Measurements from ENCODE around the gene PLA2G12A. TPM values are rescaled to one million over a fixed set of nuclear protein-coding genes. Genes with fewer than 3 reads are reported as not detected.

The PLA2G12A gene
- total and polyA plus RNA-seq, 4 donors = 10.3 to 34.5 (median 22.6) TPM

DNA sequence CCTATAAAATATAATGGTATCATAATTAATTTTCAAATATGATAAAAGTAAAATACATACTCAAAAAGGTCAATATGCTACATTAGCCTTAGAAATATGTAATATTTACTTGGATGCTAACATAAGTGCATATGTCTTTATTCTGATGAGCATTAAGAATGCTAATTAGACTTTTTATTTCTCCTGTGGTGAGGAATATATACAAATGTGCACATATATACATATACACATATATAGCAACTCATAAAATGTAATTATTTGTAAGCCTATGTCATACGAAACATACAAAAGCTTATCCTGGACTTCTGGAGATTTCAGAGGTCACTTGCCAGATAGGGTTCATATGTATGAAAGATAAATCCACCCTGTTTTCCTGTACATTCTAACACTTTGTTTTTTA, 11.1 kb downstream of the PLA2G12A start:
- Histone ChIP-seq H3K27me3 (ENCODE audit: control insufficient read depth in 1 of 2, insufficient read depth in 2 of 2, low read length in 1 of 2) (no peaks in the 10 kb centered on the region), H3K9me3 (ENCODE audit: control insufficient read depth, low read length) (no peaks in the 10 kb centered on the region), H3K4me1 (ENCODE audit: control insufficient read depth in 1 of 2, insufficient read depth in 2 of 2, low read length in 2 of 2) (no peaks in the 10 kb centered on the region), H3K36me3 (ENCODE audit: control insufficient read depth in 1 of 2, insufficient read depth in 2 of 2, low read length in 1 of 2) (peaks cover 0 to 4% of the 10 kb centered on the region in 2 donors), H3K27ac (ENCODE audit: low read depth in 1 of 2, low read length in 2 of 2) (no peak overlapping the region), H3K4me3 (ENCODE audit: low read length in 2 of 2) (no peak overlapping the region)
- intact Hi-C loops (cut with DNase I) = no loop called here
- ATAC-seq (ENCODE audit: low FRiP score) = no peak
- DNase-seq = no peak
- WGBS, 2 donors = 92 to 99% methylated on average over 1 of the region's 1 CpG

DNA sequence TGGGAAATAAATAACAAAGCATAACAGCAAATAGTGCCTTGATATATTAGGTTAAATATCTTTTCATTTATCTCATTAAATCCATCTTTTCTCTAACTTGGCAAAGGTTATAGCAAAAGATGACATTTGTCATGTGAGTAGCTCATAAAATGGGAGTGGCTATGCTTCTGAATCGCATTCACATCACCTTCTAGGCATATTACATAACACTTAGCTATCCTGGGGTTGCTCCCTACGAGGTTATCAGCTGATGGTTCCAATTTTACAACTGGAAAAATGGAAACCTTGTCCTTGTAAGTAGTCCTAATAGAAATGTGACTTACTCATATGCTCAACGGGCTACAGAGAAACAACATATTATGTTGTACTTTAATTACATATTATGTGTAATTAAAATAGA, 16.4 kb downstream of the PLA2G12A start:
- Histone ChIP-seq H3K27me3 (ENCODE audit: control insufficient read depth in 1 of 2, insufficient read depth in 2 of 2, low read length in 1 of 2) (no peaks in the 10 kb centered on the region), H3K4me3 (ENCODE audit: low read length in 2 of 2) (no peak overlapping the region), H3K36me3 (ENCODE audit: control insufficient read depth in 1 of 2, insufficient read depth in 2 of 2, low read length in 1 of 2) (peaks cover 2 to 4% of the 10 kb centered on the region in 2 donors), H3K27ac (ENCODE audit: low read depth in 1 of 2, low read length in 2 of 2) (no peak overlapping the region), H3K4me1 (ENCODE audit: control insufficient read depth in 1 of 2, insufficient read depth in 2 of 2, low read length in 2 of 2) (no peaks in the 10 kb centered on the region), H3K9me3 (ENCODE audit: control insufficient read depth, low read length) (no peaks in the 10 kb centered on the region)
- ATAC-seq (ENCODE audit: low FRiP score) = no peak
- WGBS, 2 donors = 91 to 94% methylated on average over 3 of the region's 3 CpGs
- intact Hi-C loops (cut with DNase I) = no loop called here
- no peak for DNase-seq

DNA sequence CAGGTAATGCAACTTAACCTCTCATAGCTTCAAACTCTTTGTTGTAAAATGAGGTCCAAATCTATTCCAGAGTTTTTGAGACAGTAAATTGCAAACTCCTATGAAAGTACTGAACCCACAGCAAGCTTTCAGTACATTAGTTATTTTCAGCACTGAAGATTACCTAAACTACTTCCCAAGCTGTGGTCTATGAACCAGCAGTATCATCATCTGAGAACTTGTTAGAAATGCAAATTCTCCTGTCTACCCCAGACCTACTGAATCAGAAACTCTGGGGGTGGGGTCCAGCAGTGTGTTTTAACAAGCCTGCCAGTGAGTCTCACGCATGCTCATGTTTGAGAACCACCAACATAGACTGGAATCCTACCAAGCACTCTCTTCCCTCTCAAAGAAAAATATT, 20.9 kb downstream of the PLA2G12A start:
- 75 to 81% methylated on average over 1 of the region's 1 CpG for WGBS, 2 donors
- ATAC-seq (ENCODE audit: low FRiP score) = no peak
- Histone ChIP-seq H3K27ac (ENCODE audit: low read depth in 1 of 2, low read length in 2 of 2) (no peak overlapping the region), H3K4me3 (ENCODE audit: low read length in 2 of 2) (no peak overlapping the region), H3K9me3 (ENCODE audit: control insufficient read depth, low read length) (no peaks in the 10 kb centered on the region), H3K27me3 (ENCODE audit: control insufficient read depth in 1 of 2, insufficient read depth in 2 of 2, low read length in 1 of 2) (no peaks in the 10 kb centered on the region), H3K36me3 (ENCODE audit: control insufficient read depth in 1 of 2, insufficient read depth in 2 of 2, low read length in 1 of 2) (peaks cover 0 to 2% of the 10 kb centered on the region in 2 donors), H3K4me1 (ENCODE audit: control insufficient read depth in 1 of 2, insufficient read depth in 2 of 2, low read length in 2 of 2) (no peaks in the 10 kb centered on the region)
- no peak for DNase-seq
- intact Hi-C loops (cut with DNase I) = loop anchor here in 1 of 2 donors (10.0 kb wide), 1 partner anchor 274 kb away; the partner anchor contains the start of gene SEC24B

DNA sequence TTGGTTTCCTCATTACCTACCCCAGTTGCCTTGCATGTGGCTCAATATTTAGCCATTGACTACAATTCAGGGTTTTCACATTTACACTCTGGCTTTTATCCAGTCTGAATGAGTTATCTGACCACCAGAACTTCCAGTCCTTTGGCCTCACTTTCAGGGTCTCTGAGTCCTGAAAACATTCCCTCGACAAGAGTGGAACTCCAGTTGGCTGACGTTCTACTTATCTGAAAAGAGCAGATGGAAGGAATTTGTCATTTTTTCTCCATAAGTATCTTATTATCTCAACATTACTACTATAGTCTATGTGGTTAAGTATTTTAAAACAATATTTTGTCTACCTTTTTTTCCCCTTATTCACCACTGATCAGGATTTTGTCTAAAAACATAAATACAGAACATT, 21.4 kb downstream of the PLA2G12A start:
- Histone ChIP-seq H3K4me3 (ENCODE audit: low read length in 2 of 2) (no peak overlapping the region), H3K4me1 (ENCODE audit: control insufficient read depth in 1 of 2, insufficient read depth in 2 of 2, low read length in 2 of 2) (no peaks in the 10 kb centered on the region), H3K36me3 (ENCODE audit: control insufficient read depth in 1 of 2, insufficient read depth in 2 of 2, low read length in 1 of 2) (peaks cover 0 to 2% of the 10 kb centered on the region in 2 donors), H3K27ac (ENCODE audit: low read depth in 1 of 2, low read length in 2 of 2) (no peak overlapping the region), H3K27me3 (ENCODE audit: control insufficient read depth in 1 of 2, insufficient read depth in 2 of 2, low read length in 1 of 2) (no peaks in the 10 kb centered on the region), H3K9me3 (ENCODE audit: control insufficient read depth, low read length) (no peaks in the 10 kb centered on the region)
- DNase-seq (no peak), ATAC-seq (ENCODE audit: low FRiP score) (no peak)
- intact Hi-C loops (cut with DNase I) = loop anchor here in 1 of 2 donors (10.0 kb wide), 1 partner anchor 274 kb away; the partner anchor contains the start of gene SEC24B
- 6 to 9% methylated on average over 2 of the region's 2 CpGs for WGBS, 2 donors

DNA sequence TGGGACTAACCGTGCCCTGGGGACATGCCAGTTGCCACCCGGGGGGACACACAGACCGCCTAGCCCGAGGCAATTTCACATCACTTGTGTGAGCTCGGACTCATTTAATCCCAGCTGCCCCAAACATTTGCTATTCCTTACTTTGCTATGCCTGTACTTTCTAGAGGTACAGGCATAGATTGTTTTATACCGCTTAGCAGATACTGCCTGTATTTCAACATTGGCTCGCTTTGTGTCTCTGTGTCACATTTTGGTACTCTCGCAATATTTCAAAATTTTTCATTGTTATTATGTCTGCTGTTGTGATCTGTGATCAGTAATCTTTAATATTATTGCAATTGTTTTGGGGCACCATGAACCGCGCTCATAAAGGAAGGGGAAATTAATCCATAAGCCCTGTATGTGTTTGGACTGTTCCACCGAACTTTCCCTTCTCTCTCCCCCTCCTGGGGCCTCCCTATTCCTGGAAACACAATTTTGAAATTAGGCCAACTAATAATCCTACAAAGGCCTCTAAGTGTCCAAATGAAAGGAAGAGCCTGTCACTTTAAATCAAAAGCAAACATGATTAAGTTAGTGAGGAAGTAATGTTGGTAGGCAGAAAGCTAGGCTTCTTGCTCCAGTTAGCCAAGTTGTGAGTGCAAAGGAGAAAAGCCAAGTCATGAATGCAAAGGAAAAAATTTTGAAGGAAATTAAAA, 26.1 kb downstream of the PLA2G12A start:
- Histone ChIP-seq H3K4me1 (ENCODE audit: control insufficient read depth in 1 of 2, insufficient read depth in 2 of 2, low read length in 2 of 2) (peaks cover 0 to 7% of the 10 kb centered on the region in 2 donors), H3K4me3 (ENCODE audit: low read length in 2 of 2) (peak overlapping the region; percentile 87 to 91), H3K27me3 (ENCODE audit: control insufficient read depth in 1 of 2, insufficient read depth in 2 of 2, low read length in 1 of 2) (no peaks in the 10 kb centered on the region), H3K36me3 (ENCODE audit: control insufficient read depth in 1 of 2, insufficient read depth in 2 of 2, low read length in 1 of 2) (no peaks in the 10 kb centered on the region), H3K9me3 (ENCODE audit: control insufficient read depth, low read length) (no peaks in the 10 kb centered on the region), H3K27ac (ENCODE audit: low read depth in 1 of 2, low read length in 2 of 2) (peak overlapping the region in 1 of 2 donors; percentile 21)
- intact Hi-C loops (cut with DNase I) = loop anchor here (1.0 to 10.0 kb wide), 4 partner anchors 25 to 269 kb away; partner anchors contain the start of genes GAR1 (in 2 of the 2) and SEC24B (in 1 of the 2)
- 22% methylated on average over 11 of the region's 11 CpGs for WGBS, 2 donors
- no peak for DNase-seq
- ATAC-seq (ENCODE audit: low FRiP score) = peak; percentile 9

DNA sequence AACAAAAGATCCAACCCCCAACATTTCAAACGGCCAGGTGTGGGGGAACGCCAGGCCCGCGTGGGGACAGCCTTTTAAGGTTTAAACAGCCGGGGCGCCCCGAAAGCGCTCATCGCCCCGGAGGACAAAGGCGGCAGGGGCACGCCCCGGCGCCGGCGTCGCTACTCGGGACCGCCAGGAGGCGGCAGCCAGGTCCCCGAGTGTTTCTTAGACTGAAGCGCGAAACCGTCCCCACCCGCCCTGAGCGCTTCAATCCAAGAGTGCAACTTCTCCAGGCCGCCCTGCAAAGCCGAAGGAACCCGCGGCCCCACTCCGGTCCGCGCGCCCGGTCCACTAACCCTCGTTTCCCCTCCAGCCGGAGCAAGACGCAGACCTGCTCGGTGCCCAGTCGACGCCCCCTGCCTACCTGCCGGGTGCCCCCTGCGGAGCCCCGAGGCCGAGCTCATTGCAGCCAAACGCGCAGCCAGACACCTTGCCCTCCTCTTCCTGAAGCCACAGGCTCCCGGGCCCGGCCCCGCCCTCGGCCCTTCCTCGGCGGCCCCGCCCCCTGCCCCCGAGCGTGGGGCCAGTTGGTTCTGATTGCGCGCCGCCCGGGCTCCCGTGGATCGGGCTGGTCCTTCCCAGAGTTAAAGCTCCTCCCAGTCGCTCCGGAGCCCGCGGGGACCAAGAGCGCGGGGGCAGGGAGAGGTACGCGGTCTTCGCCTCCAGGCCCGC, 26.8 kb downstream of the PLA2G12A start, which contains the start of gene CASP6:
Gene CASP6 (minus strand): TSS at position 496 of the 714 bp plus-strand sequence. CDS start 50 bp downstream, at position 446.
- DNase-seq (peak; percentile 92 to 94), ATAC-seq (ENCODE audit: low FRiP score) (peak; percentile 96)
- Histone ChIP-seq H3K4me1 (ENCODE audit: control insufficient read depth in 1 of 2, insufficient read depth in 2 of 2, low read length in 2 of 2) (peaks cover 0 to 7% of the 10 kb centered on the region in 2 donors), H3K4me3 (ENCODE audit: low read length in 2 of 2) (peak within 1 kb of the TSS; percentile 87 to 91), H3K36me3 (ENCODE audit: control insufficient read depth in 1 of 2, insufficient read depth in 2 of 2, low read length in 1 of 2) (no peaks in the 10 kb centered on the region), H3K9me3 (ENCODE audit: control insufficient read depth, low read length) (no peaks in the 10 kb centered on the region), H3K27me3 (ENCODE audit: control insufficient read depth in 1 of 2, insufficient read depth in 2 of 2, low read length in 1 of 2) (no peaks in the 10 kb centered on the region), H3K27ac (ENCODE audit: low read depth in 1 of 2, low read length in 2 of 2) (peak within 1 kb of the TSS in 1 of 2 donors; percentile 35)
- intact Hi-C loops (cut with DNase I) = loop anchor here (1.0 to 10.0 kb wide), 4 partner anchors 26 to 268 kb away; partner anchors contain the start of genes GAR1 (in 2 of the 2) and SEC24B (in 1 of the 2)
- WGBS, 2 donors = 0% methylated on average over 62 to 72 of the region's 72 CpGs

DNA sequence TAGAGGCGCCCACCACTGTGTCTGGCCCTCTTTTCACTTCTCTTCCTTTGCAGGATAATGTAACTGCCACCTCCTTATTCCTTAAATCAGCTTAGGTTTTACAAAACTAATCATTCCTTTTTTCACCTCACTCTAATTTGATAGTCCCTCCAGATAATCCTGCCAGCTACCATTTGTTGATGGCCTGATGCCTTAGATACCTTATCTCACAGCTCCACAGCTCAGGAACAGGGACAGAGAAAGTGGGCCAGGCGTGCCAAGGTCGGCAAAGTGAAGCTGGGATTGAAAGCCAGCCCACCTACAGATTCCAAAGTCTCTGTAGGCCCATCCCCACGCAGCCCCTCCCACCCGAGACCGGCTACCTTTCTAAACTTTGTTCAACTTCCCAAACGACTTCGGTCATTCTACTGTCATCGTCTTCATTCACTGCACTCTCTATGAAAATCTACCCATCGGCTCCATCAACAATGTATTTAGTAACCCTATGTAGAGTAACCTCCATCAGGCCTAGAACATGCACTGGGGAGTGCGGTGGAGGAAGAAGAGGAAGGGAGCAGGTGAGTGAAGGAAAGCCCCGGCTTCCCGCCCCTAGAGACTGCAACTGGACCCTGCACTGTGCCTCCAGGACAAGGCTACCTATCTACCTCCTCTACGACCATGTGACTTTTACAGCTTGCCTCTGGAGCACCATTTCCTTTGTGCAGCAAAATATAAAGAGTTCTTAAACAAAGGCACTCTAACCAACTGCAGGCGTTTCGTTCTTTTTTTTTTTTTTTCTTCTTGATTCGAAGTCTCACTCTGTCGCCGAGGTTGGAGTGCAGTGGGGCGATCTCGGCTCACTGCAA, 28.1 kb downstream of the PLA2G12A start:
- no peak for DNase-seq
- Histone ChIP-seq H3K27ac (ENCODE audit: low read depth in 1 of 2, low read length in 2 of 2) (no peak overlapping the region), H3K27me3 (ENCODE audit: control insufficient read depth in 1 of 2, insufficient read depth in 2 of 2, low read length in 1 of 2) (no peaks in the 10 kb centered on the region), H3K4me3 (ENCODE audit: low read length in 2 of 2) (peak overlapping the region in 1 of 2 donors; percentile 87), H3K9me3 (ENCODE audit: control insufficient read depth, low read length) (no peaks in the 10 kb centered on the region), H3K36me3 (ENCODE audit: control insufficient read depth in 1 of 2, insufficient read depth in 2 of 2, low read length in 1 of 2) (no peaks in the 10 kb centered on the region), H3K4me1 (ENCODE audit: control insufficient read depth in 1 of 2, insufficient read depth in 2 of 2, low read length in 2 of 2) (peaks cover 0 to 7% of the 10 kb centered on the region in 2 donors)
- intact Hi-C loops (cut with DNase I) = loop anchor here (2.0 to 10.0 kb wide), 3 partner anchors 27 to 267 kb away; partner anchors contain the start of genes GAR1 (in 1 of the 2) and SEC24B (in 1 of the 2)
- 59 to 62% methylated on average over 21 of the region's 21 CpGs for WGBS, 2 donors
- no peak for ATAC-seq (ENCODE audit: low FRiP score)

Data from aorta (tissue), 5 donors.